ENCODE data around the gene CLPTM1.

DNA sequence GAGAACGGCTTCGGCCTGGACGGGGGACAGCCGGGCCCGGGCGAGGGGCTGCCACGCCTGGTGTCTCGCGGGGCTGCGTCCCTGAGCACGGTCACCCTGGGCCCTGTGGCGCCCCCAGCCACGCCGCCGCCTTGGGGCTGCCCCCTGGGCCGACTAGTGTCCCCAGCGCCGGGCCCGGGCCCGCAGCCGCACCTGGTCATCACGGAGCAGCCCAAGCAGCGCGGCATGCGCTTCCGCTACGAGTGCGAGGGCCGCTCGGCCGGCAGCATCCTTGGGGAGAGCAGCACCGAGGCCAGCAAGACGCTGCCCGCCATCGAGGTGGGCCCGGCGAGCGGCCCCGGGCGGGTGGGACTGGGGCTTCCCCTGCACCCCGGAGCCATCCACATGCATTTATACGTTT is 56.8 kb downstream of the CLPTM1 start:
- TF ChIP-seq, protein P1, sequence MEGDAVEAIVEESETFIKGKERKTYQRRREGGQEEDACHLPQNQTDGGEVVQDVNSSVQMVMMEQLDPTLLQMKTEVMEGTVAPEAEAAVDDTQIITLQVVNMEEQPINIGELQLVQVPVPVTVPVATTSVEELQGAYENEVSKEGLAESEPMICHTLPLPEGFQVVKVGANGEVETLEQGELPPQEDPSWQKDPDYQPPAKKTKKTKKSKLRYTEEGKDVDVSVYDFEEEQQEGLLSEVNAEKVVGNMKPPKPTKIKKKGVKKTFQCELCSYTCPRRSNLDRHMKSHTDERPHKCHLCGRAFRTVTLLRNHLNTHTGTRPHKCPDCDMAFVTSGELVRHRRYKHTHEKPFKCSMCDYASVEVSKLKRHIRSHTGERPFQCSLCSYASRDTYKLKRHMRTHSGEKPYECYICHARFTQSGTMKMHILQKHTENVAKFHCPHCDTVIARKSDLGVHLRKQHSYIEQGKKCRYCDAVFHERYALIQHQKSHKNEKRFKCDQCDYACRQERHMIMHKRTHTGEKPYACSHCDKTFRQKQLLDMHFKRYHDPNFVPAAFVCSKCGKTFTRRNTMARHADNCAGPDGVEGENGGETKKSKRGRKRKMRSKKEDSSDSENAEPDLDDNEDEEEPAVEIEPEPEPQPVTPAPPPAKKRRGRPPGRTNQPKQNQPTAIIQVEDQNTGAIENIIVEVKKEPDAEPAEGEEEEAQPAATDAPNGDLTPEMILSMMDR (conservative IDR thresholded peaks at IDR 0.05; ENCODE audit: low read depth in 2 of 2), result no peak
- TF ChIP-seq EZH2phosphoT487 (IDR thresholded peaks at IDR 0.05; ENCODE audit: unreplicated experiment) (no peak), POLR2AphosphoS5 (IDR thresholded peaks at IDR 0.05; ENCODE audit: low read depth) (no peak), ZNF114 (CRISPR knock-in tag; IDR thresholded peaks at IDR 0.05) (no peak), NANOG (IDR thresholded peaks at IDR 0.05; ENCODE audit: borderline replicate concordance) (no peak), EZH2 (IDR thresholded peaks at IDR 0.05; ENCODE audit: low read depth, unreplicated experiment) (no peak), CREB1 (CRISPR knock-in tag; IDR thresholded peaks at IDR 0.05; ENCODE audit: low read depth) (no peak)
- TF ChIP-seq, protein P2, sequence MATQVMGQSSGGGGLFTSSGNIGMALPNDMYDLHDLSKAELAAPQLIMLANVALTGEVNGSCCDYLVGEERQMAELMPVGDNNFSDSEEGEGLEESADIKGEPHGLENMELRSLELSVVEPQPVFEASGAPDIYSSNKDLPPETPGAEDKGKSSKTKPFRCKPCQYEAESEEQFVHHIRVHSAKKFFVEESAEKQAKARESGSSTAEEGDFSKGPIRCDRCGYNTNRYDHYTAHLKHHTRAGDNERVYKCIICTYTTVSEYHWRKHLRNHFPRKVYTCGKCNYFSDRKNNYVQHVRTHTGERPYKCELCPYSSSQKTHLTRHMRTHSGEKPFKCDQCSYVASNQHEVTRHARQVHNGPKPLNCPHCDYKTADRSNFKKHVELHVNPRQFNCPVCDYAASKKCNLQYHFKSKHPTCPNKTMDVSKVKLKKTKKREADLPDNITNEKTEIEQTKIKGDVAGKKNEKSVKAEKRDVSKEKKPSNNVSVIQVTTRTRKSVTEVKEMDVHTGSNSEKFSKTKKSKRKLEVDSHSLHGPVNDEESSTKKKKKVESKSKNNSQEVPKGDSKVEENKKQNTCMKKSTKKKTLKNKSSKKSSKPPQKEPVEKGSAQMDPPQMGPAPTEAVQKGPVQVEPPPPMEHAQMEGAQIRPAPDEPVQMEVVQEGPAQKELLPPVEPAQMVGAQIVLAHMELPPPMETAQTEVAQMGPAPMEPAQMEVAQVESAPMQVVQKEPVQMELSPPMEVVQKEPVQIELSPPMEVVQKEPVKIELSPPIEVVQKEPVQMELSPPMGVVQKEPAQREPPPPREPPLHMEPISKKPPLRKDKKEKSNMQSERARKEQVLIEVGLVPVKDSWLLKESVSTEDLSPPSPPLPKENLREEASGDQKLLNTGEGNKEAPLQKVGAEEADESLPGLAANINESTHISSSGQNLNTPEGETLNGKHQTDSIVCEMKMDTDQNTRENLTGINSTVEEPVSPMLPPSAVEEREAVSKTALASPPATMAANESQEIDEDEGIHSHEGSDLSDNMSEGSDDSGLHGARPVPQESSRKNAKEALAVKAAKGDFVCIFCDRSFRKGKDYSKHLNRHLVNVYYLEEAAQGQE (IDR thresholded peaks at IDR 0.05; ENCODE audit: unreplicated experiment), result no peak

Data from GM23338 (cell line).